ENCODE data around the gene MUTYH. TPM values are rescaled to one million over a fixed set of nuclear protein-coding genes. Genes with fewer than 3 reads are reported as not detected.

Gene MUTYH
- total and polyA plus RNA-seq, 2 experiments from 2014 or later, result 27.1 to 35.6 TPM

GRCh38 chr1:45319761-45320160, 20.5 kb downstream of the MUTYH start:
- Histone ChIP-seq H3K4me3 (no peak overlapping the region), H3K27me3 (no peaks in the 10 kb centered on the region), H3K9me3 (ENCODE audit: low read depth) (no peaks in the 10 kb centered on the region), H3K36me3 (no peaks in the 10 kb centered on the region), H3K4me1 (ENCODE audit: low read depth) (no peaks in the 10 kb centered on the region), H3K27ac (no peak overlapping the region)
- no peak for DNase-seq (ENCODE audit: low read depth in 1 of 2, low spot score in 1 of 2)
- TF ChIP-seq, protein P1, sequence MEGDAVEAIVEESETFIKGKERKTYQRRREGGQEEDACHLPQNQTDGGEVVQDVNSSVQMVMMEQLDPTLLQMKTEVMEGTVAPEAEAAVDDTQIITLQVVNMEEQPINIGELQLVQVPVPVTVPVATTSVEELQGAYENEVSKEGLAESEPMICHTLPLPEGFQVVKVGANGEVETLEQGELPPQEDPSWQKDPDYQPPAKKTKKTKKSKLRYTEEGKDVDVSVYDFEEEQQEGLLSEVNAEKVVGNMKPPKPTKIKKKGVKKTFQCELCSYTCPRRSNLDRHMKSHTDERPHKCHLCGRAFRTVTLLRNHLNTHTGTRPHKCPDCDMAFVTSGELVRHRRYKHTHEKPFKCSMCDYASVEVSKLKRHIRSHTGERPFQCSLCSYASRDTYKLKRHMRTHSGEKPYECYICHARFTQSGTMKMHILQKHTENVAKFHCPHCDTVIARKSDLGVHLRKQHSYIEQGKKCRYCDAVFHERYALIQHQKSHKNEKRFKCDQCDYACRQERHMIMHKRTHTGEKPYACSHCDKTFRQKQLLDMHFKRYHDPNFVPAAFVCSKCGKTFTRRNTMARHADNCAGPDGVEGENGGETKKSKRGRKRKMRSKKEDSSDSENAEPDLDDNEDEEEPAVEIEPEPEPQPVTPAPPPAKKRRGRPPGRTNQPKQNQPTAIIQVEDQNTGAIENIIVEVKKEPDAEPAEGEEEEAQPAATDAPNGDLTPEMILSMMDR (IDR thresholded peaks at IDR 0.05; ENCODE audit: low read depth, low read length), result no peak

DNA sequence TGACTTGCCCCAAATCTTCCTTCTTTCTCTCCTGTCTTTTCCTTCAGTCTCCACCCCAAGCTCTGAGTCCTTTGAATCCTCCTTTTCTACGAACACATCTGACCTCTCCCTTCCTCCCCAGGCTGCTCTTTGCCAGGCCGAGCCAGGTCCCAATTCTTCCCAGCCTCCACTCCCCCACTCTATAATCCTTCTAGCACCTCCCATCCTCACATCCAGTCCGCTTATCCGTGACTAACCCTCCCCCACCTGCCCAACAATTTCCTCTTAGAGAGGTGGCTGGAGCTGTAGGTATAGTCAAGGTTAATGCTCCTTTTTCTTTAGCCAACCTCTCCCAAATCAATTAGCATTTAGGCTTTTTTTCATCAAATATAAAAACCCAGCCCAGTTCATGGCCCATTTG, 23.1 kb downstream of the MUTYH start:
- DNase-seq (ENCODE audit: low read depth in 1 of 2, low spot score in 1 of 2), result no peak
- no peaks in the 10 kb centered on the region for H3K27me3 ChIP-seq
- TF ChIP-seq, protein P1 (IDR thresholded peaks at IDR 0.05; ENCODE audit: low read depth, low read length), result no peak
- H3K9me3 ChIP-seq (ENCODE audit: low read depth), result no peaks in the 10 kb centered on the region
- no peaks in the 10 kb centered on the region for H3K4me1 ChIP-seq (ENCODE audit: low read depth)
- H3K36me3 ChIP-seq, result no peaks in the 10 kb centered on the region
- H3K27ac ChIP-seq, result no peak overlapping the region
- H3K4me3 ChIP-seq, result no peak overlapping the region

GRCh38 chr1:45314266-45314665, 26.0 kb downstream of the MUTYH start:
- Histone ChIP-seq H3K27me3 (no peaks in the 10 kb centered on the region), H3K4me1 (ENCODE audit: low read depth) (no peaks in the 10 kb centered on the region), H3K27ac (no peak overlapping the region), H3K4me3 (no peak overlapping the region), H3K9me3 (ENCODE audit: low read depth) (no peaks in the 10 kb centered on the region), H3K36me3 (no peaks in the 10 kb centered on the region)
- no peak for DNase-seq (ENCODE audit: low read depth in 1 of 2, low spot score in 1 of 2)
- TF ChIP-seq, protein P1 (IDR thresholded peaks at IDR 0.05; ENCODE audit: low read depth, low read length), result no peak

- H3K4me1 ChIP-seq (ENCODE audit: low read depth), result peaks cover 8% of the 10 kb centered on the region
- no peaks in the 10 kb centered on the region for H3K27me3 ChIP-seq
- no peak for DNase-seq (ENCODE audit: low read depth in 1 of 2, low spot score in 1 of 2)
- no peak overlapping the region for H3K27ac ChIP-seq
- no peaks in the 10 kb centered on the region for H3K36me3 ChIP-seq
- no peak overlapping the region for H3K4me3 ChIP-seq
- TF ChIP-seq, protein P1 (IDR thresholded peaks at IDR 0.05; ENCODE audit: low read depth, low read length), result no peak
- H3K9me3 ChIP-seq (ENCODE audit: low read depth), result no peaks in the 10 kb centered on the region
These were observed 33.3 kb downstream of the MUTYH start for GRCh38 chr1:45306905-45307304.

GRCh38 chr1:45306319-45306718, 33.9 kb downstream of the MUTYH start:
- H3K27me3 ChIP-seq, result no peaks in the 10 kb centered on the region
- no peaks in the 10 kb centered on the region for H3K36me3 ChIP-seq
- H3K27ac ChIP-seq, result no peak overlapping the region
- TF ChIP-seq, protein P1 (IDR thresholded peaks at IDR 0.05; ENCODE audit: low read depth, low read length), result no peak
- no peaks in the 10 kb centered on the region for H3K9me3 ChIP-seq (ENCODE audit: low read depth)
- peaks cover 8% of the 10 kb centered on the region for H3K4me1 ChIP-seq (ENCODE audit: low read depth)
- DNase-seq (ENCODE audit: low read depth in 1 of 2, low spot score in 1 of 2), result peak in 1 of 2 donors; percentile 11
- H3K4me3 ChIP-seq, result no peak overlapping the region

DNA sequence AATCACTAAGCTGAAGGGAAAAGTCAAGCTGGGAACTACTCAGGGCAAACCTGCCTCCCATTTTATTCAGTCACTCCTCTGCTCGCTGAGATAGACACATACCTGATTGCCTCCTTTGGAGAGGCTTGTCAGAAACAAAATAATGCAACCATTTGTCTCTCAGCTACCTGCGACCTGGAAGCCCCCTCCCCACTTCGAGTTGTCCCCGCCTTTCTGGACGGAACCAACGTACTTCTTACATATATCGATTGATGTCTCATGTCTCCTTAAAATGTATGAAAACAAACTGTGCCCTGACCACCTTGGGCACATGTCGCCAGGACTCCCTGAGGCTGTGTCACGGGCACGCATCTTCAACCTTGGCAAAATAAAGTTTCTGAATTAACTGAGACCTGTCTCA, 35.0 kb downstream of the MUTYH start:
- Histone ChIP-seq H3K4me1 (ENCODE audit: low read depth) (peaks cover 8% of the 10 kb centered on the region), H3K4me3 (no peak overlapping the region), H3K36me3 (no peaks in the 10 kb centered on the region), H3K9me3 (ENCODE audit: low read depth) (no peaks in the 10 kb centered on the region), H3K27ac (no peak overlapping the region), H3K27me3 (no peaks in the 10 kb centered on the region)
- no peak for DNase-seq (ENCODE audit: low read depth in 1 of 2, low spot score in 1 of 2)
- TF ChIP-seq, protein P1 (IDR thresholded peaks at IDR 0.05; ENCODE audit: low read depth, low read length), result no peak
